ENCODE results near the gene CANT1.

The CANT1 gene

GRCh38 chr17:79020631-79021301, 11.2 kb upstream of the CANT1 start:
- no peak for TF ChIP-seq POLR2AphosphoS5 (IDR thresholded peaks at IDR 0.05; ENCODE audit: borderline replicate concordance, low read depth, low read length)
- no peak for TF ChIP-seq EZH2 (IDR thresholded peaks at IDR 0.05)
- no peak for TF ChIP-seq FOXP2 (optimal IDR thresholded peaks at IDR 0.05; ENCODE audit: control extremely low read depth, extremely low read length, insufficient read depth)
- Histone ChIP-seq H3K9me3 (ENCODE audit: low read depth, low read length) (no peaks in the 10 kb centered on the region; the same call in 1 of the 2 replicates), H3K4me3 (no peak overlapping the region), H3K27ac (no peak overlapping the region), H3K9ac (ENCODE audit: insufficient read length) (no peak overlapping the region), H3K36me3 (ENCODE audit: insufficient read depth, low read length) (no peaks in the 10 kb centered on the region)
- DNase-seq (ENCODE audit: low read depth, low spot score): no peak

- Histone ChIP-seq H3K27ac (no peak overlapping the region), H3K36me3 (ENCODE audit: insufficient read depth, low read length) (no peaks in the 10 kb centered on the region), H3K9ac (ENCODE audit: insufficient read length) (no peak overlapping the region), H3K9me3 (ENCODE audit: low read depth, low read length) (peaks cover 8% of the 10 kb centered on the region; the same call in 1 of the 2 replicates), H3K4me3 (no peak overlapping the region)
- no peak for DNase-seq (ENCODE audit: low read depth, low spot score)
- TF ChIP-seq FOXP2 (optimal IDR thresholded peaks at IDR 0.05; ENCODE audit: control extremely low read depth, extremely low read length, insufficient read depth) (no peak), EZH2 (IDR thresholded peaks at IDR 0.05) (no peak), POLR2AphosphoS5 (IDR thresholded peaks at IDR 0.05; ENCODE audit: borderline replicate concordance, low read depth, low read length) (no peak)
Observed at GRCh38 chr17:79019632-79020584, 10.3 kb upstream of the CANT1 start.

GRCh38 chr17:79019261-79019631, 9.7 kb upstream of the CANT1 start:
- H3K4me3 ChIP-seq: no peak overlapping the region
- no peak for DNase-seq (ENCODE audit: low read depth, low spot score)
- TF ChIP-seq FOXP2 (optimal IDR thresholded peaks at IDR 0.05; ENCODE audit: control extremely low read depth, extremely low read length, insufficient read depth) (no peak), POLR2AphosphoS5 (IDR thresholded peaks at IDR 0.05; ENCODE audit: borderline replicate concordance, low read depth, low read length) (no peak), EZH2 (IDR thresholded peaks at IDR 0.05) (no peak)
- H3K36me3 ChIP-seq (ENCODE audit: insufficient read depth, low read length): no peaks in the 10 kb centered on the region
- H3K9me3 ChIP-seq (ENCODE audit: low read depth, low read length): peaks cover 8% of the 10 kb centered on the region; the same call in 1 of the 2 replicates
- H3K27ac ChIP-seq: no peak overlapping the region
- no peak overlapping the region for H3K9ac ChIP-seq (ENCODE audit: insufficient read length)

- H3K4me3 ChIP-seq: no peak overlapping the region
- peaks cover 8% of the 10 kb centered on the region; the same call in 1 of the 2 replicates for H3K9me3 ChIP-seq (ENCODE audit: low read depth, low read length)
- TF ChIP-seq POLR2AphosphoS5 (IDR thresholded peaks at IDR 0.05; ENCODE audit: borderline replicate concordance, low read depth, low read length) (no peak), FOXP2 (optimal IDR thresholded peaks at IDR 0.05; ENCODE audit: control extremely low read depth, extremely low read length, insufficient read depth) (no peak), EZH2 (IDR thresholded peaks at IDR 0.05) (no peak)
- no peak overlapping the region for H3K27ac ChIP-seq
- H3K9ac ChIP-seq (ENCODE audit: insufficient read length): no peak overlapping the region
- no peaks in the 10 kb centered on the region for H3K36me3 ChIP-seq (ENCODE audit: insufficient read depth, low read length)
- no peak for DNase-seq (ENCODE audit: low read depth, low spot score)
Observed at GRCh38 chr17:79018370-79018695, 8.8 kb upstream of the CANT1 start.

GRCh38 chr17:79017546-79018369, 8.2 kb upstream of the CANT1 start:
- Histone ChIP-seq H3K9me3 (ENCODE audit: low read depth, low read length) (peaks cover 8% of the 10 kb centered on the region; the same call in 1 of the 2 replicates), H3K27ac (no peak overlapping the region), H3K4me3 (no peak overlapping the region), H3K36me3 (ENCODE audit: insufficient read depth, low read length) (no peaks in the 10 kb centered on the region), H3K9ac (ENCODE audit: insufficient read length) (no peak overlapping the region)
- DNase-seq (ENCODE audit: low read depth, low spot score): no peak
- no peak for TF ChIP-seq POLR2AphosphoS5 (IDR thresholded peaks at IDR 0.05; ENCODE audit: borderline replicate concordance, low read depth, low read length)
- TF ChIP-seq EZH2 (IDR thresholded peaks at IDR 0.05): no peak
- TF ChIP-seq FOXP2 (optimal IDR thresholded peaks at IDR 0.05; ENCODE audit: control extremely low read depth, extremely low read length, insufficient read depth): no peak

GRCh38 chr17:79014158-79014758, 4.7 kb upstream of the CANT1 start:
- no peak for DNase-seq (ENCODE audit: low read depth, low spot score)
- Histone ChIP-seq H3K36me3 (ENCODE audit: insufficient read depth, low read length) (no peaks in the 10 kb centered on the region), H3K9ac (ENCODE audit: insufficient read length) (no peak overlapping the region), H3K27ac (no peak overlapping the region), H3K9me3 (ENCODE audit: low read depth, low read length) (peaks cover 8% of the 10 kb centered on the region; the same call in 1 of the 2 replicates), H3K4me3 (no peak overlapping the region)
- no peak for TF ChIP-seq POLR2AphosphoS5 (IDR thresholded peaks at IDR 0.05; ENCODE audit: borderline replicate concordance, low read depth, low read length)
- no peak for TF ChIP-seq EZH2 (IDR thresholded peaks at IDR 0.05)
- no peak for TF ChIP-seq FOXP2 (optimal IDR thresholded peaks at IDR 0.05; ENCODE audit: control extremely low read depth, extremely low read length, insufficient read depth)

- no peak for DNase-seq (ENCODE audit: low read depth, low spot score)
- Histone ChIP-seq H3K36me3 (ENCODE audit: insufficient read depth, low read length) (peaks cover 3% of the 10 kb centered on the region; the same call in 1 of the 2 replicates), H3K9me3 (ENCODE audit: low read depth, low read length) (peaks cover 8% of the 10 kb centered on the region; the same call in 1 of the 2 replicates), H3K4me3 (no peak overlapping the region), H3K9ac (ENCODE audit: insufficient read length) (no peak overlapping the region), H3K27ac (no peak overlapping the region)
- TF ChIP-seq POLR2AphosphoS5 (IDR thresholded peaks at IDR 0.05; ENCODE audit: borderline replicate concordance, low read depth, low read length): no peak
- no peak for TF ChIP-seq EZH2 (IDR thresholded peaks at IDR 0.05)
- no peak for TF ChIP-seq FOXP2 (optimal IDR thresholded peaks at IDR 0.05; ENCODE audit: control extremely low read depth, extremely low read length, insufficient read depth)
Observed at GRCh38 chr17:79012563-79013134, 3.1 kb upstream of the CANT1 start.
